ENCODE measurements around the gene C1QL2.

DNA sequence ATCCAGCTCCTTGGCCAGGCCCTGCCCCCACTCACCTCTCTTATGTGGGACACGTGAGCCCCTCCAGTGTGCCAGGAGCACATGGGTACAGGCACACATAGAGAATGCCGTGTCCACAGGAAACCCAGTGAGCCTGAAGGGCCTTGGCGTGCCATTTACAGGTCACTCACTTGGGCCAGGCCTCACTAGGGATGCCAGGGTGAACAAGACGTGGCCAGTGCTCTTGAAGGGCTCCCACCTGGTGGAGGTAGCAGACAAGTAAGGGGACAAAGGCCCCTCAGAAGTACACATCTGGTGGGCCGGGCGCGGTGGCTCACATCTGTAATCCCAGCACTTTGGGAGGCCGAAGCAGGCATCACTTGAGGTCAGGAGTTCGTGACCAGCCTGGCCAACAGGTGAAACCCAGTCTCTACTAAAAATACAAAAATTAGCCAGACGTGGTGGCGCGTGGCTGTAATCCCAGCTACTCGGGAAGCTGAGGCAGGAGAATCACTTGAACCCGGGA, 15.1 kb upstream of the C1QL2 start:
- TF ChIP-seq, protein P1, sequence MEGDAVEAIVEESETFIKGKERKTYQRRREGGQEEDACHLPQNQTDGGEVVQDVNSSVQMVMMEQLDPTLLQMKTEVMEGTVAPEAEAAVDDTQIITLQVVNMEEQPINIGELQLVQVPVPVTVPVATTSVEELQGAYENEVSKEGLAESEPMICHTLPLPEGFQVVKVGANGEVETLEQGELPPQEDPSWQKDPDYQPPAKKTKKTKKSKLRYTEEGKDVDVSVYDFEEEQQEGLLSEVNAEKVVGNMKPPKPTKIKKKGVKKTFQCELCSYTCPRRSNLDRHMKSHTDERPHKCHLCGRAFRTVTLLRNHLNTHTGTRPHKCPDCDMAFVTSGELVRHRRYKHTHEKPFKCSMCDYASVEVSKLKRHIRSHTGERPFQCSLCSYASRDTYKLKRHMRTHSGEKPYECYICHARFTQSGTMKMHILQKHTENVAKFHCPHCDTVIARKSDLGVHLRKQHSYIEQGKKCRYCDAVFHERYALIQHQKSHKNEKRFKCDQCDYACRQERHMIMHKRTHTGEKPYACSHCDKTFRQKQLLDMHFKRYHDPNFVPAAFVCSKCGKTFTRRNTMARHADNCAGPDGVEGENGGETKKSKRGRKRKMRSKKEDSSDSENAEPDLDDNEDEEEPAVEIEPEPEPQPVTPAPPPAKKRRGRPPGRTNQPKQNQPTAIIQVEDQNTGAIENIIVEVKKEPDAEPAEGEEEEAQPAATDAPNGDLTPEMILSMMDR (conservative IDR thresholded peaks at IDR 0.05; ENCODE audit: low read depth, low read length), result no peak
- no peak for TF ChIP-seq EZH2 (IDR thresholded peaks at IDR 0.05; ENCODE audit: borderline replicate concordance, low read depth, low read length, poor library complexity, severe bottlenecking)

Data from A673 (cell line).